Measurements from ENCODE around the gene GIN1. TPM values are rescaled to one million over a fixed set of nuclear protein-coding genes. Genes with fewer than 3 reads are reported as not detected.
A peak's percentile ranks its signal among the peaks of the same experiment; 100 is the strongest.
"Not testable (repeated sequence)": the region's sequence is repeated elsewhere in the genome, so short reads cannot be mapped to it uniquely, and the experiment has no call there.

Gene GIN1
- total RNA-seq, 1 donor from 2014 or later = 5.4 TPM

DNA sequence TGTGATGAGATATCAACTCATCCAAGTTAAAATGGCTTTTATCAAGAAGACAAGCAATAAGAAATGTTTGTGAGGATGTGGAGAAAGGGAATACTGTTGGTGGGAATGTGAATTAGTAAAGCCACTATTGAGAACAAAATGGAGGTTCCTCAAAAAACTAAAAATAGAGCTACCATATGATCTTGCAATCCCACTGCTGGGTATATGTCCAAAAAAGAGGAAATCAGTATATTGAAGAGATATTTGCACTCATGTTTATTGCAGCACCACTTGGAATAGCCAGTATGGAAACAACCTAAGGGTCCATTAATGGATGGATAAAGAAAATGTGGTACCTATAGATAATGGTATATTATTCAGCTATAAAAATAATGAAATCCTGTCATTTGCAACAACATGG is 25.3 kb upstream of the GIN1 start:
- no peaks in the 10 kb centered on the region for H3K27me3 ChIP-seq
- intact Hi-C loops (cut with DNase I) = no loop called here
- H3K4me1 ChIP-seq = no peaks in the 10 kb centered on the region
- no peak overlapping the region for H3K27ac ChIP-seq
- H3K4me3 ChIP-seq = no peak overlapping the region
- no peak for DNase-seq (ENCODE audit: extremely low spot score in 2 of 2)
- no peaks in the 10 kb centered on the region for H3K9me3 ChIP-seq
- peaks cover 0 to 5% of the 10 kb centered on the region in 2 donors for H3K36me3 ChIP-seq
- TF ChIP-seq, protein P1, sequence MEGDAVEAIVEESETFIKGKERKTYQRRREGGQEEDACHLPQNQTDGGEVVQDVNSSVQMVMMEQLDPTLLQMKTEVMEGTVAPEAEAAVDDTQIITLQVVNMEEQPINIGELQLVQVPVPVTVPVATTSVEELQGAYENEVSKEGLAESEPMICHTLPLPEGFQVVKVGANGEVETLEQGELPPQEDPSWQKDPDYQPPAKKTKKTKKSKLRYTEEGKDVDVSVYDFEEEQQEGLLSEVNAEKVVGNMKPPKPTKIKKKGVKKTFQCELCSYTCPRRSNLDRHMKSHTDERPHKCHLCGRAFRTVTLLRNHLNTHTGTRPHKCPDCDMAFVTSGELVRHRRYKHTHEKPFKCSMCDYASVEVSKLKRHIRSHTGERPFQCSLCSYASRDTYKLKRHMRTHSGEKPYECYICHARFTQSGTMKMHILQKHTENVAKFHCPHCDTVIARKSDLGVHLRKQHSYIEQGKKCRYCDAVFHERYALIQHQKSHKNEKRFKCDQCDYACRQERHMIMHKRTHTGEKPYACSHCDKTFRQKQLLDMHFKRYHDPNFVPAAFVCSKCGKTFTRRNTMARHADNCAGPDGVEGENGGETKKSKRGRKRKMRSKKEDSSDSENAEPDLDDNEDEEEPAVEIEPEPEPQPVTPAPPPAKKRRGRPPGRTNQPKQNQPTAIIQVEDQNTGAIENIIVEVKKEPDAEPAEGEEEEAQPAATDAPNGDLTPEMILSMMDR (IDR thresholded peaks at IDR 0.05) = no peak
- no peak for TF ChIP-seq POLR2AphosphoS5 (IDR thresholded peaks at IDR 0.05; ENCODE audit: insufficient read depth in 1 of 2, low read depth in 1 of 2)
- TF ChIP-seq POLR2A (IDR thresholded peaks at IDR 0.05) = no peak

DNA sequence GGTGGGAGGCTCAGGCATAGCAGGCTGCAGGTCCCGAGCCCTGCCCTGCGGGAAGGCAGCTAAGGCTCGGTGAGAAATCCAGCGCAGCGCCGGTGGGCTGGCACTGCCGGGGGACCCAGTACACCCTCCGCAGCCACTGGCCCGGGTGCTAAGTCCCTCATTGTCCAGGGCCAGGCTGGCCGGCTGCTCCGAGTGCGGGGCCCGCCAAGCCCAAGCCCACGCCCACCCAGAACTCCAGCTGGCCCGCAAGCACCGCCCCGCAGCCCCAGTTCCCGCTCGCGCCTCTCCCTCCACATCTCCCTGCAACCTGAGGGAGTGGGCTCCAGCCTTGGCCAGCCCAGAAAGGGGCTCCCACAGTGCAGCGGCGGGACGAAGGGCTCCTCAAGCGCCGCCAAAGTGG is 22.2 kb upstream of the GIN1 start:
- H3K27me3 ChIP-seq; H3K27ac ChIP-seq; DNase-seq (ENCODE audit: extremely low spot score in 2 of 2); H3K4me3 ChIP-seq; H3K4me1 ChIP-seq; intact Hi-C loops (cut with DNase I); H3K9me3 ChIP-seq; H3K36me3 ChIP-seq: not testable (repeated sequence)

DNA sequence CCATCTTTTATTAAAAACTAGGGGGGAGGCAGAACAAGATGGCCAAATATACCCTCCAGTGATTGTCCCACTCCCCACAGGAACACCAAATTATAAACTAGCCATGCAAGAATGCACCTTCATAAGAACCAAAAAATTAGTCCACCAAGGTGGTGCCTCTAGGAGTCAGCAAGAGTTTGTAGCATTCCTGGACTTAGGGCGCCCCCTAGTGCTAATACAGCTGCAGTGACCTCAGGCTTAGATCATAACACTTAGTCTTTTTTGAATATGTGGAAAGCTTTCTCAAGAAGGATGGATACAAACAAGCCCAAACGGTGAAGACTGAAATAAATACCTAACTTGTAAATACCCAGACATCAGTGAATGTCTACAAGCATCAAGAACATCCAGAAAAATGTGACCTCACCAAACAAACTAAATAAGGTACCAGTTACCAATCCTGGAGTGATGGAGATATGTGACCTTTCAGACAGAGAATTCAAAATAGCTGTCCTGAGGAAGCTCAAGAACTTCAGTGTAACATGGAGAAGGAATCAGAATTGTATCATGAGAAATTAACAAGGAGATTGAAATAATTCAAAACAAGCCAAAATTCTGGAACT is 19.4 kb upstream of the GIN1 start:
- no peak for DNase-seq (ENCODE audit: extremely low spot score in 2 of 2)
- peaks cover 0 to 8% of the 10 kb centered on the region in 2 donors for H3K36me3 ChIP-seq
- H3K4me1 ChIP-seq = no peaks in the 10 kb centered on the region
- no peak overlapping the region for H3K4me3 ChIP-seq
- intact Hi-C loops (cut with DNase I) = no loop called here
- TF ChIP-seq POLR2A (IDR thresholded peaks at IDR 0.05) (no peak), POLR2AphosphoS5 (IDR thresholded peaks at IDR 0.05; ENCODE audit: insufficient read depth in 1 of 2, low read depth in 1 of 2) (no peak)
- TF ChIP-seq, protein P1 (IDR thresholded peaks at IDR 0.05) = peak; percentile 66 to 85 (median 70)
- H3K27ac ChIP-seq = no peak overlapping the region
- no peaks in the 10 kb centered on the region for H3K27me3 ChIP-seq
- H3K9me3 ChIP-seq = no peaks in the 10 kb centered on the region

DNA sequence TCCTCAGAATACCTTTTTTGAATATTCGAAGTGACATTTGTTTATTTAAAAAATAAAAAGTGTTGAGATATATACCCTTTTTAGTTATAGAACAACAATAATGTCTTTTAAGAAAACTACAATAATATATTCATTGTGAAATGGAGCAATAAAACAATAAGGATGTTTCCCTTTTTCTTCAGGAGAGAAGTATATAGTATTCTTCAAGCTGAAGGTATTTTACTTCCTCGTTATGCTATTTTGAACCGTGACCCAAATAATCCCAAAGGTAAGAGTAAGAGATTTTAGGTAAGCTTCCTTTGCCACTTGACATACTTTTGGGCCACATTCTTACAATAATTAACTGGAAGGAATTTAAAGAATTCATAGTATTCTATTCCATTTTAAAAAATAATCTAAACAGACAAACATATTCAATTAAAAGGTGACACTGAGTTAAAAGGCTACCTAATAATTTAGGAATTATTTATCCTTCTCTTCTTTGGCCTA is 18.3 kb upstream of the GIN1 start:
- Histone ChIP-seq H3K9me3 (no peaks in the 10 kb centered on the region), H3K4me1 (no peaks in the 10 kb centered on the region), H3K36me3 (peaks cover 0 to 8% of the 10 kb centered on the region in 2 donors), H3K4me3 (no peak overlapping the region), H3K27me3 (no peaks in the 10 kb centered on the region), H3K27ac (no peak overlapping the region)
- TF ChIP-seq POLR2A (IDR thresholded peaks at IDR 0.05) = no peak
- TF ChIP-seq POLR2AphosphoS5 (IDR thresholded peaks at IDR 0.05; ENCODE audit: insufficient read depth in 1 of 2, low read depth in 1 of 2) = no peak
- TF ChIP-seq, protein P1 (IDR thresholded peaks at IDR 0.05) = no peak
- intact Hi-C loops (cut with DNase I) = no loop called here
- no peak for DNase-seq (ENCODE audit: extremely low spot score in 2 of 2)

DNA sequence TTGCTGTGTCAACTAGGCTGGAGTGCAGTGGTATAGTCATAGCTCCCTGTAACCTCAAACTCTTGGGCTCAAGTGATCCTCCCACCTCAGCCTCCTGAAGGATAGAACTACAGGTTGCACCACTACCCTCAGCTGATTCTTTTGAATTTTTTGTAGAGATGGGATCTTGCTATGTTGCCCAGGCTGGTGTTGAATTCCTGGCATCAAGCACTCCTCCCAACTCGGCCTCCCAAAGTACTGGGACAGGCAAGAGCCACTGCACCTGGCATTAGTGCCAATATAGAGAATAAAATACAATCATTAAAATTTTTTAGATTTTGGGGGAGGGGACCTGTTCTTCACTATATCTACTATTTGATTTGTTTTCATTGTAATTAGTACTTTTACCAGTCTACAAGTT is 15.5 kb upstream of the GIN1 start:
- Histone ChIP-seq H3K36me3 (peaks cover 0 to 8% of the 10 kb centered on the region in 2 donors), H3K4me3 (no peak overlapping the region), H3K27me3 (no peaks in the 10 kb centered on the region), H3K9me3 (no peaks in the 10 kb centered on the region), H3K4me1 (no peaks in the 10 kb centered on the region), H3K27ac (no peak overlapping the region)
- no peak for DNase-seq (ENCODE audit: extremely low spot score in 2 of 2)
- intact Hi-C loops (cut with DNase I) = no loop called here
- TF ChIP-seq POLR2A (IDR thresholded peaks at IDR 0.05) (no peak), POLR2AphosphoS5 (IDR thresholded peaks at IDR 0.05; ENCODE audit: insufficient read depth in 1 of 2, low read depth in 1 of 2) (no peak)

DNA sequence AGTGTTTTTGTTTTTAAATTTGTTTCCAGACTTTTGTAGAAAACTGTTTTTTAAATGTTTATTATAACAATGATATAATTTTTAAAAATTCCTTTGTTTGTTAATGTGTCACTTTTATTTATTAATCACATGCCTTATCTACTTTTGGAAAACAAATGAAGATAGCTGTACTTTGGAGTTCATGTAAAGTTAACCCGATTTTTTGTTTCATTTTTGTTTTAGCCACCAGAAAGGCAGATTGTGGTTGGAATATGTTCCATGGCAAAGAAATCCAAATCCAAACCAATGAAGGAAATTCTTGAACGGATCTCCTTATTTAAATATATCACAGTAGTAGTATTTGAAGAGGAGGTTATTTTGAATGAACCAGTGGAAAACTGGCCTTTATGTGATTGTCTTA is 13.3 kb upstream of the GIN1 start:
- DNase-seq (ENCODE audit: extremely low spot score in 2 of 2) = no peak
- no peaks in the 10 kb centered on the region for H3K9me3 ChIP-seq
- no peaks in the 10 kb centered on the region for H3K36me3 ChIP-seq
- H3K27ac ChIP-seq = no peak overlapping the region
- no peak overlapping the region for H3K4me3 ChIP-seq
- no peaks in the 10 kb centered on the region for H3K4me1 ChIP-seq
- intact Hi-C loops (cut with DNase I) = no loop called here
- TF ChIP-seq, protein P1 (IDR thresholded peaks at IDR 0.05) = no peak
- TF ChIP-seq POLR2A (IDR thresholded peaks at IDR 0.05) (no peak), POLR2AphosphoS5 (IDR thresholded peaks at IDR 0.05; ENCODE audit: insufficient read depth in 1 of 2, low read depth in 1 of 2) (no peak)
- no peaks in the 10 kb centered on the region for H3K27me3 ChIP-seq

Data from vagina (tissue), 2 donors.